HS-5 (cell line): ENCODE results near the gene SPATA1.
A peak's percentile ranks its signal among the peaks of the same experiment; 100 is the strongest.
"Not testable (repeated sequence)": the region's sequence is repeated elsewhere in the genome, so short reads cannot be mapped to it uniquely, and the experiment has no call there.

Source experiments
- DNase-seq: peaks from one replicate; pipeline ENCODE4 v3.0.0-alpha.2; 2012; ENCODE audit warnings: low read depth

SPATA1 gene

DNA sequence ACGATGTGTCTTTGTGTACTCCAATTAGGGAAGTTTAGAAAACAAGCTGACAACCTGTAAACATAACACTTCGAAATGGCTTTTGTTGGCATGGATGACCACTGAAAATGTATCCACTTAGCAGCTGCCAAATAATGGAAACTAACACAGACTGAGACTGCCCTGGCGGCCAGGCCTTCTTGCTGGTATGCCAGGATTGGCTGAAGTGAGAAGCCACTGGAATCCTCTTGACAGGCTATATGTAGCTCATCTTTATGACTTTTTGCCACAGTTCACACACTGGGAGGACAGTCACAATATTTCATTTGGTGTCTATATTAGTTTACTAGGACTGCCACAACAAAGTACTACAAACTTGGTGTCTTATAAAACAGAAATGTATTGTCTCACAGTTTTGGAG lies 80.9 kb downstream of the SPATA1 start:
- DNase-seq = no peak

DNA sequence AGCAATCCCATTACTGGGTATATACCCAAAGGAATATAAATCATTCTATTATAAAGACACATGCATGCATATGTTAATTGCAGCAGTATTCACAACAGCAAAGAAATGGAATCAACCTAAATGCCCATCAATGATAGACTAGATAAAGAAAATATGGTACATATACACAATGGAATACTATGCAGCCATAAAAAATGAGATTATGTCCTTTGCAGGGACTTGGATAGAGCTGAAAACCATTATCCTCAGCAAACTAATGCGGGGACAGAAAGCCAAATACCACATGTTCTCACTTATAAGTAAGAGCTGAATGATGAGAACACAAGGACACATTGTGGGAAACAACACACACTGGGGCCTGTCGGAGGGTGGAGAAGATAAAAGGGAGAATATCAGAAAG lies 88.8 kb downstream of the SPATA1 start:
- not testable (repeated sequence) for DNase-seq

DNA sequence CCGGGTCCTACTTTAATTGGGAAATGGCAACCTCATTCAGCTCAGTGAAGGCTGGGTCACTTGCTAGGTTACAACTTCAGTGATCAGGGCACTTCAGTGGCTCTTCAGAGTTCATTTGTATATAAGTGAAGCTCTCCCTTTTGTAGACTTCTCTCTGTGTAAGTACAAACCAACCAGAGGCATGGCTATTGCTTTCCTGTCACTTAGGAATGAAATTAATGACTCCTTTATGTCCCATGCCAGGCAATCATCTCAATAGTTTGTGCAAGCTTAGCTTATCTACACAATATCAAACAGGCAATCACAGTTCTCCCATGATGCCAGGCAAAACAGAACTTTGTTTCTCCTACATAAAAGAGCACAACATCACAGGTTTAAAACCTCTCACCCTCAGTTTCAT lies 90.8 kb downstream of the SPATA1 start:
- no peak for DNase-seq

DNA sequence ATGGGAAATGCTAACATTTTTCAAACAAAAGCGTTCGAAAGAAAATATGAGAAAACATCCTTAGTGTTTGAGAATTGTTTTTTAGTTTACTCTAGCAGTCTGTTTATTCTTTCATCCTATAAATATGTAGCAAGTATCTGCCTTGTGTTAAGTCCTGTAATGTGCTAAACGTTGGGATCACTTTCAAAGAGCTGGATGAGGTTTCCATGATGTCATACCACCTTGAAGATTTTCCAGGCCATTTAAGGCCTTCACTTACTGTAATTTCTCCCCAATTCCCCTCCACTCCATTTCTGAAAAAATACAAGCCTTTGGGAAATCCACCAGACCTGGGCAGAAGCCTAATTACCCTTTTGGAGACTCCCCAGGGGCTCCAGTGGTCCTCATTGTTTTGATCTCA lies 92.2 kb downstream of the SPATA1 start:
- no peak for DNase-seq

DNA sequence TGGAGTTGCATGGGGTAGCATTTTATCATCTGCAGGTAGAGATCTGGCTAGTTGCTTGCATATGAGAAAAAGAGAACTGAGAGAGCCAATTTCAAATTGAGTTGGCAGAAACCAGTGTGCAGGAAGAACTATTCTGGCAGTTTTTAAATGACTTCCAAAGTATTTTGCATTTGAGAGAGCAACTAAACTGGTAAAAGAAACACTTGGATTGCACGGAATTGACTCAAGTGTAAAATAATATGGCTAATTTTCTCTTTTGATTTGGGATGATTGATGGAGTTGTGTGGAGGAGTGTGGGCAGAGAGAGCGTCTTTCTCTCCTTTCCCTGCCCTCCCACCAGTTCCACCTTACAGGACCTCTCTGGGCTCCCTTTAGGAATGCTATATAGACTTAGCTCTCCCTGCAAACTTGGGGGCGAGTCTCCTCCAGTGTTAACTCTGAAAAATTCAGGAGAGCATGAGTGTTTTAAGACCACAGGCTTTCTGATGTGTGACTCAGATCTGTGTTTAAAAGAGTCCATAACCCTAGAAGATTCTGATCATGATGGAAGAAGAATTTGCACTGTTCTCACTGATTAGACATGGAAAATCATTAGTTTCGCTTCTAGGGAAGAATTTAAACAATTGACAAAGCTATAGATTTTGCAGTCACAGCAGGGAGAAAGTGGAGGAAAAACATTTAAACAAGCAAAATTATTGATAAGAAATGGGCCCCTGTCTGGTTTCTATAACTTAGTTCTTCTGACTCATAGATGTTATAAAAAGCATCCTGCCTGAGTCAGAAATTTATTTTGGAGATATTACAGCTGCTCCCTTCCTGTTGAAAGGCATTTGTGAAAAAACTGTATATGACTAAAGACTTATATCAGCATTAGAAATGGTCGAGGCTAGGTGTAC lies 92.9 kb downstream of the SPATA1 start:
- peak; percentile 91 for DNase-seq

DNA sequence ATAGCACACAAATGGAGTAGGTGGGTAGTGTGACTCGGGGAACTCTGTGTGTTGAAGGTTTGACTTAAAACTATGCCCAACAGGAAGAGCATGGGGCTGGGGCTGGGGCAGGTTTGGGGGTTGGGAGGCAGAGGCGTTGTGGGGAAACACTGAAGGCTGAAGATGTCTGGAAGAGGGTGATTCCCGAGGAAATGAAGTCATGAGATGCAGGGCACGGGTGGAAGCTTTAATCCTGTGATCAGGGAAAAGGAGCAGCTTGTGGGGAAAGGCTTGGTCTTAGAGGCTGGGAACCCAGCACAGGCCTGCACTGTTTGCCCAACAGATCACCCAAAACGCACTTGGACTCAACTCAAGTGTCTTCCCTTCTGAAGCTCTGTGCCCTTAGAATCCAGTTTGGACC lies 94.6 kb downstream of the SPATA1 start:
- no peak for DNase-seq

DNA sequence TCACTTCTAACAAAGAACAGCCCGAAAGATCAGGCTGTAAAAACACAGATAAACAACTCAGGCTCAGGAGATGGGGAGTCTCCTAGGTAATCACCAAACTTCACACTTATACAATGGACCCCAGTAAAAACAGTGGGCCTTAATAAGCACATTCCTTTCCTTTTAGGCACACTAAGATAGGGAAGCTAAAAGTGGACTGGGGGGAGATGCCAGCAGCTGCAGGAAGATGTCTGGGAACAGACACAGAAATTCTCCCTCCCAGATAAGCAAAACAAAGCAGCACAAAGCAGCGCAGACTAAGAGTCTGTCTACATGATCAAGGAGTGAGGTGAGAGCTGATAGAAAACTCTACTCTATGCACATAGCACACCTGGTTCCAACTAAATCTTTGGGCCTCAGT lies 97.0 kb downstream of the SPATA1 start:
- peak; percentile 15 for DNase-seq

DNA sequence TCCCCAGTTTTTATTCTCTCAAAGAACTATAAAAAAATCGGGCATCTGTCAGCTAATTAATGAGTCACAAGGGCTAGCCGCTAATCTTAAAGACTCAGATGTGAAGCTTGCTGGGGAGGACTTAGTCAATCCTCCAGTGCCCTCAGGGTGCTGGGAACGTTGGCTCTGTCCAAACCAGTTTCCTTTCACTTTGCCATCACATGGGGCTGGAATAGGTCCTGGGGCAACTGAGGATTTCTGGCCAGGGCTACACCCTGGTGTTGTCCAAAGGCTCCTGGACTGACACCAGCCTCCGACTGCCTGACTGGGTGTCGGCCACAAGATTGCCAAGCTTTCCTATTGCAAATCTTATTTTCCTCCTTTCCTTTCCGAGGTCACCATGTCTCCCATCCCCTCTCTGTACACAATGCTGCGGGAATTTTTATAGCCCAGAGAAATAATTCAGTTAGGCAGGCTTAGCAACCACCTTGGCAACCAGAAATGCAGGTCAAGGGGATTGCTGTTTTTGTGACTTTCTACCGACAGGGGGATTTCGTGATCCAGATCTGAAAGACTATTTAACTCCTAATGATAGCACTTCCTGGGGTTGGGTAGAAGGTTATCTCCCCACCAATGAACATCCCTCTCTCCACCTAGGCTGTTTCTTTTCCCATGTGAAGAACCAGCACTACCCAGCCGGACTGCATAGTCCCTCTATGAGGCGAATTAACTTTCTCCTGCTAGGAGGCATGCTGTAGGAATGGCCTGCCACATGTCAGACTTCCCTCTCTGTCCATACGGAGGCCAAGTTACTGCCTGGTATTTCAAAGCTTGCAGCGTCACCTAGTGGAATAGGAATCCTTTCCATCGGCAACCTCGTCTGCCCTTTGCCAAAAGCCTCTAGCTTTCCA lies 98.0 kb downstream of the SPATA1 start:
- DNase-seq = peak; percentile 84

DNA sequence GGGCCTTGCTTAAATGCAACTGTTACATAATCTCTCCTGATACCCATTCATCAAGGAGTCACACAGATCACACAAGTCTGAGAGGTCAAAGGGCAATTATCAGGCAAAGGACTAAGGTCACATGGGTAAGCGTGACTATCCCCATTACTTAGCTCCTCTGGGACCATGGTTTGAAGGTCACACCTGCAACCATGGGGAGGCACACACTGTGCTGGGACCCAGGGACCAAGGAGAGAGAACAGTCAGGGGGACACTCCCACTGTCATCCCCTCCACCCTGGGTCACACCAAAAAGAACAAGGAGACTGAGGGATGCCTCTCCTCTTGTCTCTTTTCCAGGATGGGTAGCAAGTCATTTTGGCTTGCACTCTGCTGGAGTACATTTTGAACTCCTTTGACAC lies 99.0 kb downstream of the SPATA1 start:
- no peak for DNase-seq

DNA sequence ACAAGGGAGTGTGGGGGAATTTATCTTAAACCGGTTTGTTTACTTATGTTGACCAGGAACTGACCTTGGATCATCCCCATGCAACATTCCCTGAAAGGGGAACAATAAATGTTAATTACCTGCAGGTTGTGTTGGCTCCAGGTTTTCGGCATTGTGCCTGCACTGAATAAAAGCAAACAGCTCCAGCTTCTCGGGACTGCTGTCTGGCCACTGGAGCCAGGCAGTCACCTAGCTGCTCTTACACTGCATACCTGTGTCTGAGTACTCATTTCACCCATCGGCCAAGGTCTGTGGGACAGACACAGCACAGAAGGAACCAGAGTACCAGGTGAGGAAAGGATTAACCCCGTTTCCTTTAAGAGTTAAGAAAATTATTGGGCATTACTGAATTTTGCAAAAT lies 100.8 kb downstream of the SPATA1 start:
- DNase-seq = no peak

DNA sequence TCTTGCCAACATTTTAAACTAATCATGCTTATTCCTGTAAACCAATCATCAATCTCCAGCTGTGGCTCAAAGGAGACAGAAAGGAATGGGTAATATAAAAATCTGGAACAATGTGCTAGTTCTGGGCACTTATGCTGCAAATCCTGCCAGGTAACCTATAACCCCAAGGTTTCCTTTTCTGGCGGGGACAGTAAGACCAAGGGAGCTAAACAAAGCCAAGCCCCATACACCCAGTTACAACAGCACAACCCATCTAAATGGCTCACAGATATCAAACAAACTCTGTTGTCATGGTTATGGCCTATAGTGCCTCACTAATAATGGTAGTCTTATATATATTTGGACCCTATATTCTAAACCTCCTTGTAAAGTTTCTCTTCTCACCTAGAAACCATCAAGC lies 104.9 kb downstream of the SPATA1 start:
- DNase-seq = no peak

DNA sequence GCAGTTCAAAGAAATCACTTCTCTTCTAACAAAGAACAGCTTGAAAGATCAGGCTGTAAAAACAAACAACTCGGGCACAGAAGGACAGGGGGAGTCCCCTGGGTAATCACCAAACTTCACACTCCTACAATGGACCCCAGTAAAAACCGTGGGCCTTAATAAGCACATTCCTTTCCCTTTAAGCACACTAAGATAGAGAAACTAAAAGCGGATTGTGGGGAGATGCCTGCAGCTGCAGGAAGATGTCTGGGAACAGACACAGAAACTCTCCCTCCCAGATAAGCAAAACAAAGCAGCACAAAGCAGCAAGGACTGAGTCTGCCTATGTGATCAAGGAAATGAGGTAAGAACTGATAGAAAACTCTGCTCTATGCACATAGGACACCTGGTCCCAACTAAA lies 105.6 kb downstream of the SPATA1 start:
- no peak for DNase-seq

DNA sequence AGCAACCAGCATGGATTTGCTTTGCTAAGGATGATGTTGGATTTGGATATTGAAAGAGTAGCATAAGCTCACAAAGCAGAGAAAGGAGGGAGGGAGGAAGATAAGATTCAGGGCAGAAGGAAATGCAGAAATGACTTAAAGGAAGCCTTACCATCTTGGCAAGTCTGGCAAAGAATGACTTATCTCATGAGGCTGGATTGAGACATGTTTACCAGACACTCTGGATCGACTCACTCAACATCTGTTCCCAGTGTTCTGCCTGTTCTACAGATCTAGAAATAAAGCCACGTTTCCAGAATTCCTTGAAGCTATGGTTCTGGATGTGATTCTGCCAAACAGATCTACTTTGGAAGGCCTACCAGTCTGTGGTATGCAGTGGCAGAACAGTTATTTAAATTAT lies 106.8 kb downstream of the SPATA1 start:
- no peak for DNase-seq

DNA sequence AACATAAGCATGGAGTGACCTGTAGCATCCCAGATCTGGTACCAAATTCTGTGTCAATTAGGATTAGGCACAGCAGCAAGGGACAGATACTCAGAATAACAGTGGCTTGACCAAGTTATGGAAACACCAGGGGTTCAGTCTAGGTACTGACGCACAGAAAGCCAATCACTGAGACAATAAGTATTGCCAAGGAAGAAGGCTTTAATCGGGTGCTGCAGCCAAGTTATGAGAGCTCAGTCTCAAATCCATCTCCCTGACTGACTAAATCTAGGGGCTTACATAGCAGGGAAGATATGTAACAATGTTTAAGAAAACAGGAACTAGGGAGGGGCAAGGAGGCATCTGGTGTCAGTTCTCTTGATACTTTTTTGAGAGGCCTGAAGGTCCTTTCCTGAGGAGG lies 107.7 kb downstream of the SPATA1 start:
- no peak for DNase-seq

DNA sequence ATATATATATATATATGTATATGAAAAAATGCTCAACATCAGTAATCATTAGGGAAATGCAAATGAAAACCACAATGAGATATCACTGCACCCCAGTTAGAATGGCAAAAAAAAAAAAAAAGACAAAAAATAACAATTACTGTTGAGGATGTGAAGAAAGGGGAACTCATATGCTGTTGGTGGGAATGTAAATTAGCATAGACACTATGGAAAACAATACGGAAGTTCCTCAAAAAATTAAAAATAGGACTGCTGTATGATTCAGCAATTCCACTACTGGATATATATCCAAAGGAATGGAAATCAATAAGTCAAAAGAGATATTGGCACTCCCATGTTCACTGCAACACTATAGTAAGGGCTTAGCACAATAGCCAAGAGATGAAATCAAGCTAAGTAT lies 109.6 kb downstream of the SPATA1 start:
- DNase-seq = no peak
